GM12891 (cell line): ENCODE data around the gene TCP11L2.

Experiments
- PAX5 ChIP-seq: IDR thresholded peaks from 2 replicates; pipeline ENCODE4 v1.6.1; 2011; ENCODE audit warnings: low read length, moderate library complexity, mild to moderate bottlenecking; ENCODE audit not compliant: insufficient read depth, severe bottlenecking
- POLR2A ChIP-seq: IDR thresholded peaks from 2 replicates; pipeline ENCODE4 v1.6.1; 2011; ENCODE audit warnings: low read depth, low read length, control low read depth
- POLR2AphosphoS5 ChIP-seq: IDR thresholded peaks from 2 replicates; pipeline ENCODE4 v1.6.1; 2011; ENCODE audit warnings: low read depth, low read length, control low read depth
- POU2F2 ChIP-seq: IDR thresholded peaks from 2 replicates; pipeline ENCODE4 v1.6.1; 2011; ENCODE audit warnings: low read depth, mild to moderate bottlenecking, control low read depth, low read length, moderate library complexity
- TAF1 ChIP-seq: IDR thresholded peaks from 2 replicates; pipeline ENCODE4 v1.6.1; 2011; ENCODE audit warnings: low read depth, low read length, control low read depth

DNA sequence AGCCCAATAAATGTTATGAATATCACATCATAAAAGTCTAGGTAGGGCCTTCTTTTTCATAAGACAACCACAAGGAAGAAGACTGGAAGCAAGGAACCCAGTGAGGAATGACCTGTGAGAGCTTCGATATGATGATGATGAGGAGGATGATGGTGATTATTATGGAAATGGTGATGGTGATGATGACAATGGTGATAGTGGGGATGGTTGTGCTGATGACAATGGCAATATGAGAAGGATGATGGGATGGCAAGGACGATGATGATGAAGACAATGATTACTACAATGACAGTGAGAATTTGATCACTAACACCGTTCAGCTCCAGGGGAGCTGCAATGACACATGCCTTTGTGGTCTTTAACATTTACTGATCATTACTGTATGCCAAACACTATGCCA, 47.0 kb upstream of the TCP11L2 start:
- TF ChIP-seq TAF1 (no peak), POLR2AphosphoS5 (no peak), POLR2A (no peak), POU2F2 (no peak), PAX5 (no peak)
